ENCODE results near the gene COL9A1.

The COL9A1 gene

DNA sequence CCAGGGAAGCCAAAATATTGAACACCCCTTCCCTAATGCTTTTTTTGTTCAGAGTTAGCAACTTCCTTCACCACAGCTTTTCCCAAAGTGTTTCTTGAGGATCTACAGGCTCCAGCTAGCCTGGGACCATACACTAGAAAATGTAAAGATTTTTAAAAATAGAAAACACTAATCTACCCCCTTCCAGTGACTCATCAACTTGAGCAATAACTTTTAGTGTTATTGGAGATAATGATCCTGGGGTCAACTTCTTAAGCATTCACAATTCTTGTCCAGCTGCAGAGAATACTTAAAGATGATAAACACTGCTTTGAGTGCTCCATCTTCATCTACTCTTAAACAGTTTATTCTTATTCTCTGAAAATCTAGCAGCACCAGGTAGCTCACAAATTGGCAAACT, 131.6 kb downstream of the COL9A1 start:
- no peak for DNase-seq (ENCODE audit: low spot score)

- no peak for DNase-seq (ENCODE audit: low spot score)
These were observed 134.1 kb downstream of the COL9A1 start for GRCh38 chr6:70168681-70169377.

Measured in kidney capillary endothelial cell (primary cell).